Measurements from ENCODE around the gene DMTF1.

Gene DMTF1

DNA sequence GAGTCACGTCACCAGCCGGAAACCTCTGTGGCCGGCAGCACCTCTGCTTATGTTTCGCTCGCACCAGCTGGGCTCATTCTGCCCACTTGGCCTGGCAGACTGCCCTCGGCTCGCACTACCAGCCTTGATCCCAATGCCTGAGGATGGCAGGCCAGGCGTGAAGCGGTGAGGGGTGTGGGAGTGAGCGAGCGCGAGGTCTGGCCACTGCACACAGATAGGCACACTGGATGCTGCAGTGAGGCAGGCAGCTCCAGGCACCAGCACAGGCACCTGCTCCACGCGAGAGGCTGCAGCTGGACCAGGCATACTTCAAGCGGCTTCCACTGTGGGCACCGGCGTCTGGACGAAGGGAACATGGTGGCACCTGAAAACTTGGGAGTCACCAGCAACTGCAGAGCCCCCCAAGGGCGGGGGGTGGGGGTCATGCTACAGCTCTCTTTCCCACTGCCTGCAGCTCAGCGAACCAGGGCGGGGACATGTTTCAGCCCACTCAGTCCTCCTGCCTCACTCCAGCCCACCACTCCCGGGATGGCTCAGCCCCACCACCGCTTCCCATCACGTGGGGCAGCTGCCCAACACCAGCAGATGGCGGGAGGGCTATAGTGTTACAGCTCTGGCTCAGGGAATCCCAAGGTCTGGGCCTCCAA, 5.4 kb upstream of the DMTF1 start:
- H3K9me3 ChIP-seq (ENCODE audit: control insufficient read depth, insufficient read depth, low read depth, low read length) = no peaks in the 10 kb centered on the region
- no peaks in the 10 kb centered on the region for H3K36me3 ChIP-seq (ENCODE audit: control insufficient read depth, insufficient read depth, low read length)
- no peak overlapping the region for H3K27ac ChIP-seq (ENCODE audit: low read depth, low read length)
- H3K27me3 ChIP-seq (ENCODE audit: control insufficient read depth, insufficient read depth, low read length) = no peaks in the 10 kb centered on the region
- no peak overlapping the region for H3K9ac ChIP-seq (ENCODE audit: low read length)
- no peak overlapping the region for H3K4me3 ChIP-seq (ENCODE audit: low read depth, low read length)
- peaks cover 9% of the 10 kb centered on the region for H3K4me1 ChIP-seq (ENCODE audit: control insufficient read depth, insufficient read depth, low read length)

DNA sequence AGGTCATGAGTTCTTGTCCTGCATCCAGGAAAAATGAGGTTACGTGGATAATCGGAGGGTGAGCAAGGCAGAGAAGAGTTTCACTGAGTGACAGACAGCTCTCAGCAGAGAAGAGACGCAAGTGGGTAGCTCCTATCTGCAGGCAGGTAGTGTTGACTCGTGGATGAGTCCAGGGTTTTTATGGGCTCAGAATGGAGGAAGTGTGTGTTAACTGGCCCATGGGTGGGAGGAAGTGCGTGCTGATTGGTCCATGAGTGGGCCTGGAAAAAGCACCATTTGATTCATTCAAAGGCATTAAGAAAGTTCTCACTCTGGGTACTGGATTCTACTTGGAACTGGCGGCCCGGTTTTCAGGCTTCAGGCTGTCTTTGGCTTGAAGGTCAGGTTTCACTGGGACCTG, 4.8 kb upstream of the DMTF1 start:
- Histone ChIP-seq H3K27ac (ENCODE audit: low read depth, low read length) (no peak overlapping the region), H3K4me1 (ENCODE audit: control insufficient read depth, insufficient read depth, low read length) (peaks cover 9% of the 10 kb centered on the region), H3K9me3 (ENCODE audit: control insufficient read depth, insufficient read depth, low read depth, low read length) (no peaks in the 10 kb centered on the region), H3K4me3 (ENCODE audit: low read depth, low read length) (no peak overlapping the region), H3K9ac (ENCODE audit: low read length) (no peak overlapping the region), H3K27me3 (ENCODE audit: control insufficient read depth, insufficient read depth, low read length) (no peaks in the 10 kb centered on the region), H3K36me3 (ENCODE audit: control insufficient read depth, insufficient read depth, low read length) (no peaks in the 10 kb centered on the region)

DNA sequence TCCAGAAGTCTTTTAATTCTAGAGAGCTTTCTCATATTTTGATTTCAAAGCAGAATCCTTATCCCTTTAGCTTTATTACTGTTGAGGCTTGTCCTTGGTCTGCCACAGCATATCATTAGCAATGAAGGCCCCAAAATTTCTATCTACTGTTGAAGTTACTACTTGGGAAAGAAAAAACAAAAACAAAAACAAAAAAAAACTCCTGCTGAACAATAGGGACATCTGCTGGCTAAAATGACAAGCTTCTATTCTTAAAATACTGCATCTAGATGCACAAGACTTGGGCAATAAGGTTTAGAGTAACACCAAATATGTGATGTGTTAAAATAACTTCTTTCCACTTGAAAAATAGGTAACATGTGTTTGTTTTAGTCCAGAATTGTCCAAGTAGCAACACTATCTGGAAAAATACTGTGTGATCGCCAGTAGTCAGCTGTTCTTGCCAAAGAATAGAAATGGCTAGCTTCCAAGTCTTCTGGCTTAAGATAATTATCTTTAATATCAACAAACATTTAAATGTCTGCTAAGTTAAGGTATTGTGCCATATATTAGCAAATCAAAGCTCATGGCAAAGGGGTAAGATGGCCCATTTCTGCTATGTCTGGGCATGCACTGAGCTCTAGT, 3.8 kb upstream of the DMTF1 start:
- Histone ChIP-seq H3K9me3 (ENCODE audit: control insufficient read depth, insufficient read depth, low read depth, low read length) (no peaks in the 10 kb centered on the region), H3K27ac (ENCODE audit: low read depth, low read length) (no peak overlapping the region), H3K9ac (ENCODE audit: low read length) (no peak overlapping the region), H3K4me3 (ENCODE audit: low read depth, low read length) (no peak overlapping the region), H3K27me3 (ENCODE audit: control insufficient read depth, insufficient read depth, low read length) (no peaks in the 10 kb centered on the region), H3K4me1 (ENCODE audit: control insufficient read depth, insufficient read depth, low read length) (peaks cover 9% of the 10 kb centered on the region), H3K36me3 (ENCODE audit: control insufficient read depth, insufficient read depth, low read length) (no peaks in the 10 kb centered on the region)

DNA sequence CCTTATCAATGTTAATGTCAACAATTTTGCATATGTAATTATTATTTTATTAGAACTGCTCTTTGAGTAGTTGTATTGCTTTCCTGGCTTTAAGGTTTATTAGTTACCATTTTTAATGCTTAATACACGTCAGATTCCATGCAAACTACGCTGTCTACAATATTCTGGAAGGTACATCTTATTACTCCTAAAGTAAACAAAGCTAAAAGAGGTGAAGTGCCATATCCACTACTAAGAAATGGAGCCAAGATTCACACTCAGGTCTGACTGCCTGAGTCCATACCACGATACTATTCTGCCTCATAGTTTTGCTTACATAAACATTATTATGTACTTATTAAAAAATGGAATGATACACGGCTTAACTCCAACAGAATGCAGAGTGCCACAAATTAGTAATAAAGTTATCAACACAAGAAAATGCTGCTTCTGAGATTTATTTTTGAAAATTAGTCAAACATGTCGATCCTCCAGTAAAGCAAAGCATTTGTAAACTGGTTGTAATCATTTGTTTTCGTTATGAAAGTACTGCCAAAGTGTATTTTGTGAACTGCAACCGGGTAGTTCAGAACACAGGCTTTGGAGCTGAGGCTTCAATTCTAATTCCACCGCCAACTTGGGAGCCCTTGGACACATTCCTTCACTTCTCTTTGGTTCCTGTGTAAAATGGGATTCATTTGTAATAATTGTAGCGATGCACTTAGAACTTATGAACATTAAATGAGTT, 1.1 kb upstream of the DMTF1 start:
- H3K9ac ChIP-seq (ENCODE audit: low read length) = peak overlapping the region; percentile 91
- H3K27ac ChIP-seq (ENCODE audit: low read depth, low read length) = peak overlapping the region; percentile 93
- no peaks in the 10 kb centered on the region for H3K9me3 ChIP-seq (ENCODE audit: control insufficient read depth, insufficient read depth, low read depth, low read length)
- no peaks in the 10 kb centered on the region for H3K27me3 ChIP-seq (ENCODE audit: control insufficient read depth, insufficient read depth, low read length)
- H3K4me3 ChIP-seq (ENCODE audit: low read depth, low read length) = peak overlapping the region; percentile 86
- H3K36me3 ChIP-seq (ENCODE audit: control insufficient read depth, insufficient read depth, low read length) = 0 out of 2 replicates have a peak, but pooled peaks cover 5% of the 10 kb centered on the region
- peaks cover 20% of the 10 kb centered on the region for H3K4me1 ChIP-seq (ENCODE audit: control insufficient read depth, insufficient read depth, low read length)

DNA sequence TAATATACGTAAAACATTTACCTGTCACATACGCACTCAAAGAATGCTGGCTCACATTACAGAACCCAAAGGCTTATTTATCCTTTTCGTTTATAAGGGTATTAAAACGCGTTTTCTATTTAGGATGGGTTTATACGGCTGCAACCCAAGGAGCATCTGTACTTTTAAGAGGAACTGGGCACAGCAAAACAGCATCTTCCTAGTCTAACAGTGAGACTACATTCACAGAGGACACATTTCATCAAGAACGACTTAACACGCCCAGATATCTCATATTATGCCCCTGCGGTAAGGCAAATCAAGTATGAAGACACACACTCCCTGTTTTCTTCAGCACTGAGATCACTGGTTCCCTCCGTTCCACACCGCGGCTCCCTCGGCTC, 533 bp upstream of the DMTF1 start:
- no peaks in the 10 kb centered on the region for H3K27me3 ChIP-seq (ENCODE audit: control insufficient read depth, insufficient read depth, low read length)
- H3K4me3 ChIP-seq (ENCODE audit: low read depth, low read length) = peak overlapping the region; percentile 86
- peaks cover 20% of the 10 kb centered on the region for H3K4me1 ChIP-seq (ENCODE audit: control insufficient read depth, insufficient read depth, low read length)
- H3K9ac ChIP-seq (ENCODE audit: low read length) = peak overlapping the region; percentile 91
- peak overlapping the region; percentile 93 for H3K27ac ChIP-seq (ENCODE audit: low read depth, low read length)
- H3K36me3 ChIP-seq (ENCODE audit: control insufficient read depth, insufficient read depth, low read length) = 0 out of 2 replicates have a peak, but pooled peaks cover 8% of the 10 kb centered on the region
- H3K9me3 ChIP-seq (ENCODE audit: control insufficient read depth, insufficient read depth, low read depth, low read length) = no peaks in the 10 kb centered on the region

DNA sequence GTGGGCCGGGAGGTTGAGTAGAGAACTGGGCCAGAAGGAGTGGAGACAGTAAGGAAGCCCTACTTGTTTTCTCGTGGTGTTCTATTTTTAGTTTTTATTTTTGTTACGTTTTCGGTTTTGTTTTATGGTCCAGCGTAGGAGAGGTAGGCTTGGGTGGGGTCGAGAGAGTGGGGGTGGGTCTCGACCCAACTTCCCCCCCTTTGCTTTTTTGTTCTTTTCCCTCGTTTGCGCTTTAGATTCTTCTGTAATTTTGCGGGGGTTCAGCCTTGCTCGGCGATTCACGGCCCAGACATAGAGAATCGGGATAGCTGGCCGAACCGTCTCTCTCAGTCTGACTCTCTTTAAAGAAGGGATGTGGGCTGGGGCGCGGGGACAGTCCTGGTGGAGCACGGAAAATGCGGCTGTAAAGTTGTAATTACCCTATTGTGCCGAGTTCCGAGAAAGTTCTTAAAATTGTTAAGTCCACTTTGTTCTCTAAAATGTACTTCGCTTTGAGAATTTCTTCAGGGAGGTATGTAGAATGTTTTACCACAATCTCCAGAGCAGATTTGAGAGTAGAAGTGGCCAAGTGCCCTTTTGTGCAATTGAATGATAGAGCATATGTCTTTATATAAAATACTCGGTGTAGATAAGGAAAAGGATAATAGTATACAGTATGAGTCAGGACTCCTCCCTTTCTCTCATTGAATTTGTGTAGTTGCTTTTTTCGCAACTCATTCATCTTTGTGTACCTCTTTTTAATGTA, 816 bp downstream of the DMTF1 start:
- Histone ChIP-seq H3K9ac (ENCODE audit: low read length) (peak overlapping the region; percentile 91), H3K4me3 (ENCODE audit: low read depth, low read length) (peak overlapping the region; percentile 86), H3K27me3 (ENCODE audit: control insufficient read depth, insufficient read depth, low read length) (no peaks in the 10 kb centered on the region), H3K9me3 (ENCODE audit: control insufficient read depth, insufficient read depth, low read depth, low read length) (no peaks in the 10 kb centered on the region), H3K27ac (ENCODE audit: low read depth, low read length) (peak overlapping the region; percentile 93), H3K4me1 (ENCODE audit: control insufficient read depth, insufficient read depth, low read length) (peaks cover 17% of the 10 kb centered on the region), H3K36me3 (ENCODE audit: control insufficient read depth, insufficient read depth, low read length) (0 out of 2 replicates have a peak, but pooled peaks cover 14% of the 10 kb centered on the region)

DNA sequence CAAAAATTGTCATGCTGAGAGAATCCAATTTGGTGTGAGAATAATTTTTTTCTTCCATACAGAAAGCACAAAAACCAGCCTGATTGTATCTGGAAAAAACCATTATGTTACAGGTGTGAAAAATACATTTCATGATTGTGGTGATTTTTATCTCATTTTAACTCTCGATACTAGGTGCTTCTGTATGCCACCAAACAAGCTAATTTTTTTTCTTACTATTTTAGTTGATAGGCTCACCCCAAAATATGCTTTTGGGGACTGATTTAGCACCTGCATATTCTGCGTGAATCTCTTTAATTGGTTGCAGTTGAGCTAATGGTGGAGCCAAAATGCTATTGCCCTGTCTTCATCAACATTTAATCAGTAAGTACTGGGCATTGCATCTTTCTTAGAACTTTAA, 1.9 kb downstream of the DMTF1 start:
- Histone ChIP-seq H3K4me3 (ENCODE audit: low read depth, low read length) (peak overlapping the region; percentile 86), H3K9me3 (ENCODE audit: control insufficient read depth, insufficient read depth, low read depth, low read length) (no peaks in the 10 kb centered on the region), H3K27ac (ENCODE audit: low read depth, low read length) (0 out of 2 replicates have a peak overlapping the region, but pooled peaks have one; percentile 93), H3K4me1 (ENCODE audit: control insufficient read depth, insufficient read depth, low read length) (peaks cover 17% of the 10 kb centered on the region), H3K27me3 (ENCODE audit: control insufficient read depth, insufficient read depth, low read length) (no peaks in the 10 kb centered on the region), H3K9ac (ENCODE audit: low read length) (peak overlapping the region; percentile 17), H3K36me3 (ENCODE audit: control insufficient read depth, insufficient read depth, low read length) (0 out of 2 replicates have a peak, but pooled peaks cover 14% of the 10 kb centered on the region)

DNA sequence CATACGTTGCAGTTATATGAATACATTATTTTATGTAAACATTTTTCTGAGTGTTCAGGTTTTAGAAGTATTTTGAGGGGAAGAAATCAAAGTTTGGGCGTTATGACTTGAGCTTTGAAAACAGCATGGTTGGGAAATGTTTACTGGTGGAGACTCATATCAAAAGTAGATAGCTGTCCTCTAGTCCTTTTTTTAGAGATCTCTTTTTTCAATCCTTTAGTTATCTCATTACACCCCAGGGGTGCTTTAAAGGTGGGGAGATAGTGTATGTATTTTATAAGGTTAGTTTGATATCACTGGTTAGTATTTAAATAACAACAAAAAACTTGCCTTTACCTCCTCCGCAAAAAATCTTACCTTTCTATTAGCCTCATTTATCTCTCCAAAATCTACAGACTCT, 2.3 kb downstream of the DMTF1 start:
- H3K4me3 ChIP-seq (ENCODE audit: low read depth, low read length) = peak overlapping the region; percentile 86
- H3K9ac ChIP-seq (ENCODE audit: low read length) = peak overlapping the region; percentile 17
- H3K4me1 ChIP-seq (ENCODE audit: control insufficient read depth, insufficient read depth, low read length) = peaks cover 17% of the 10 kb centered on the region
- no peaks in the 10 kb centered on the region for H3K27me3 ChIP-seq (ENCODE audit: control insufficient read depth, insufficient read depth, low read length)
- no peak overlapping the region for H3K27ac ChIP-seq (ENCODE audit: low read depth, low read length)
- H3K9me3 ChIP-seq (ENCODE audit: control insufficient read depth, insufficient read depth, low read depth, low read length) = no peaks in the 10 kb centered on the region
- 0 out of 2 replicates have a peak, but pooled peaks cover 14% of the 10 kb centered on the region for H3K36me3 ChIP-seq (ENCODE audit: control insufficient read depth, insufficient read depth, low read length)

DNA sequence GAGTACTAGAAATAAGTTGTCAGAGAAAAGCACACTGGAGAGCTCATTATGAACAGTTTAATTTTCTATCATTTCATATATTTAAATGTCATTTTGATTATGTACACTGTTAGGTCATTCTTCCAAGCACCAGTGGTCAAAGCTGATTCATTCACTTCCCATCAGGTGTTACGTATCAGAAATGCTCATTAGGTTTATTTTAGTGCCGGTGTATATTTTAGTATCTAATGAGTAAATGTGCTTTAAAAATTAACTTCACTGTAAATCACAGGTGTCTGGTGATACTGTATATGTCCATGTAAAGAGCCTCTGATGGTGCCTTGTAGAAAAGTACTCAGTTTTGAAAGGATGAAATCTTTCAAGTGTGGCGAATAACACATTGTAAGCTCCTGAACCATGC, 3.5 kb downstream of the DMTF1 start:
- H3K27ac ChIP-seq (ENCODE audit: low read depth, low read length) = no peak overlapping the region
- no peaks in the 10 kb centered on the region for H3K9me3 ChIP-seq (ENCODE audit: control insufficient read depth, insufficient read depth, low read depth, low read length)
- no peaks in the 10 kb centered on the region for H3K27me3 ChIP-seq (ENCODE audit: control insufficient read depth, insufficient read depth, low read length)
- 0 out of 2 replicates have a peak, but pooled peaks cover 14% of the 10 kb centered on the region for H3K36me3 ChIP-seq (ENCODE audit: control insufficient read depth, insufficient read depth, low read length)
- H3K4me1 ChIP-seq (ENCODE audit: control insufficient read depth, insufficient read depth, low read length) = peaks cover 17% of the 10 kb centered on the region
- H3K4me3 ChIP-seq (ENCODE audit: low read depth, low read length) = no peak overlapping the region
- no peak overlapping the region for H3K9ac ChIP-seq (ENCODE audit: low read length)

DNA sequence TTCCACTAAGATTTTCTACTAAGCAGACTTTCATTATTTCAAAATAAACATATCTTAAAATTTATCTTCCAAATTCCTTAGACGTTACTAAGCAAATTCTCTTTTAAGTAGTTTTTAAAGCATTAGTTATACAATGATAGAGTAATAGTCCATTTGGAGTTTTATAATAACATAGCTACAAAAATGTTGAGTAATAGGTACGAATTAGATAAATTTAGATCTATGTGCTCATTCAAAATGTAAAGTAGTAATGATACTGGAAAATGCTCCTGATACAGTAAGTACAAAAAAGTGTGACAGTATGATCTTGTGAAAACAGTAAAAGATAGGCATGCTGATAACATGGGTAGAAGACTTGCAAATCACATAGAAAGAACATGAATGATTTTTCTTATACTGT, 4.5 kb downstream of the DMTF1 start:
- Histone ChIP-seq H3K36me3 (ENCODE audit: control insufficient read depth, insufficient read depth, low read length) (0 out of 2 replicates have a peak, but pooled peaks cover 14% of the 10 kb centered on the region), H3K4me1 (ENCODE audit: control insufficient read depth, insufficient read depth, low read length) (peaks cover 11% of the 10 kb centered on the region), H3K9ac (ENCODE audit: low read length) (no peak overlapping the region), H3K4me3 (ENCODE audit: low read depth, low read length) (no peak overlapping the region), H3K9me3 (ENCODE audit: control insufficient read depth, insufficient read depth, low read depth, low read length) (no peaks in the 10 kb centered on the region), H3K27ac (ENCODE audit: low read depth, low read length) (no peak overlapping the region), H3K27me3 (ENCODE audit: control insufficient read depth, insufficient read depth, low read length) (no peaks in the 10 kb centered on the region)

Measured in HUES6 (cell line).